ENCODE results near the gene KRIT1.
"Not testable (repeated sequence)": the region's sequence is repeated elsewhere in the genome, so short reads cannot be mapped to it uniquely, and the experiment has no call there.

KRIT1 gene

DNA sequence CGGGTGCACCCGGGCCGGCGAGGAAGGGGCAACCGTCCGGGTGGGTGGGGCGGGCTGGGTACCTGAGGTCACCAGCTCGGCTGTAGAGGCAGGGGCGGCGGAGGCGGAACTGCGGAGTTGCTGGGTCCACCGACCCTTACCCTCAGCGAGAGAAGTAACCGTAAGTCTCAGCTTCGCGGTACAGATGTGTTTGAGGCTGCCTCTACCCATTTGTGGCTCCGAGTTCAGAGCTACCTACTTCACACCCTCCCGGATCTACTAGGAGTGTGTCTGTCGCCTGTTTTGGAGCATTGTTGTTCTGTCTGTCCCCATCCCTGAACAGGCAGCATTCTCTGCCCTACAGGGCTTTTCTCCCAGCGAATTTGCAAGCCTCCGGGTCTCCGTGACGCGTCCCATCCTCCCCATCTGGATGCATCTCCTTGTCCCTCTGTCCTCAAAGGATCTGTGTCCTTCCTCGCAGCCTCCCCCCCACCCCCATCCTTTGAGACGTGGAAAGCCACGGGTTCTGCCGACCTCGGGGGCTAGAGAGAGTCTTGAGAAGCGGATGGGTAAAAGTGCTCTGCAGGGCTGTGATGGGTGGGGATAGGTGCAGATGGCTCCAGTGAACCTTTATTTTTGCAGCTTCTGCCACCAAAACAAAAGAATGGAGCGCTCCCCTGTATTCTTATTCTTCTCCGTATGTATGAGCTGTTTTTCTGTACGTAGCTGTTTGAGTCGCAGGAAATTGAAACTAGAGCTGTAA lies 817 bp upstream of the KRIT1 start:
- no peak for FAIRE-seq

DNA sequence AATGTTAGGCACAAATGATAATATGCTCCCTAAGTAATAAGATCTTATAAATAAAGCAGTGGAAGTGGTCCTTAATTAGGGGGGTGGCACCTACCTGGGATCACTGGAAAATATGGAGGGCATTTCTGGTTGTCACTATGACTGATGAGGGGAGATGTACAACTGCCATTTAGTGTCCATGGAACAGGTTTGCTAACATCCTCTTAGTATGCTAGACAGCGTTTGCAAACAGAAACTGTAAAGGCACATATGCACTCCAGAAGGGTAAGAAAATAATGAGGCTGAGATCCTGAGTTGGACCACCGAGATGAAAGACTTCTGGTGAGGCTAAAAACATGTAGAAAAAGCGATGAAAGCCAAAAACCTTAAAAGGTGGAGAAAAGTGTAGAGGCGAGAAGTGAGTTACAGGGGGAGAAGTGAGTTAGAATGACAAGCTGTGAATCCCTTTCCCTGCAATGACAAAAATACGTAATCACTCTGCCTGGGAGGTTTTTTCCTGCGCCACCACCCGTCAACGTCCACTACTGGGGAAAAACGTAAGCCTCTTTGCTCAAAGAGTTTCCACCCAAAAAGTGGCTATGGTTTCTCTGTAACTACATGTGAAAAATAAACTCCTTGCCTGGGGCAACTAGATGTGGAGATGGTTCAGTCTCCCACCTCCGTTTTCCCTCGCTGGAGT lies 767 bp downstream of the KRIT1 start:
- no peak for FAIRE-seq

DNA sequence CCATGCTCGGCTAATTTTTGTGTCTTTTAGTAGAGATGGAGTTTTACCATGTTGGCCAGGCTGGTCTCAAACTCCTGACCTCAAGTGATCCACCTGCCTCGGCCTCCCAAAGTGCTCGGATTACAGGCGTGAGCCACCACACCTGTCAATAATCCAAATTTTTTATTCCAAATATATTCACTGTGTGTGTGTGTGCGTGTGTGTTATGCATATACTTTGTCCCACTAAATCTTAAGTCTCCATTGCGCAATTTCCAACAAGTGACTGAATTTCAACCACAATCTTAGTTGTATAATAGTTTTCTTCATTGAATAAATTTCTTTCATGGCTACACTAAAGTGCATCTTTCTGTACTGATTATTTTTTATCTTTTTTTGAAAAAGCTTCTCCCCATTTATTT lies 2.7 kb downstream of the KRIT1 start:
- FAIRE-seq: no peak

DNA sequence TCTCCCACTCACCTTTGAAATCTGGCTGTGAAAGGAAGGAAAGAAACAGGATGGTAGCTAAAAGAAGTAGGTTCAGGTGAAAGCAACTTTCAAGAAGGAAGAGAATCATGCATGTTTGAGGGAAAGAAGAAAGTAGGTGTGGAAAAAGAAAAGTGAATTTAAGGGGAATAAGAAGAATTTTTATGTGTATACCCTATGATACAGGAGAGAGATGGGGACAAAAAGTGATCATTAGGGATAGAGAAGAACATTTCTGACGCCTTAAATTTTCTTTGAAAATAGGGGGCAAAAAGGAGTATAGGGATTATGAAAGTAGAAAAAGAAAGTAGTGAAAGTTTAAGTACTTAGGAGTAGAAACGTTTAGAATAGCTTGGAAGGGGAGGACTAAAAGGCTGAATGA lies 15.2 kb downstream of the KRIT1 start:
- FAIRE-seq: no peak

DNA sequence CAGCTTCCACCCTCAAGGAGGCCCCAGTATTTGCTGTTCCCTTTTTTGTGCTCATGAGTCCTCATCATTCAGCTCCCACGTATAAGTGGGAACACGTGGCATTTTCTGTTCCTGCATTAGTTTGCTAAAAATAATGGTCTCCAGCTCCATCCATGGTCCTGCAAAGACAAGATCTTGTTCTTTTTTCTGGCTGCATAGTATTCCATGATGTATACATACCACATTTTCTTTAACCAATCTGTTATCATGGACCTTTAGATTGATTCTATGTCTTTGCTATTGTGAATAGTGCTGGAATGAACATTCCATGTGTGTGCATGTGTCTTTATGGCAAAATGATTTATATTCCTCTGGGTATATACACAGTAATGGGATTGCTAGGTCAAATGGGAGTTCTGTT lies 17.0 kb downstream of the KRIT1 start:
- FAIRE-seq: no peak

DNA sequence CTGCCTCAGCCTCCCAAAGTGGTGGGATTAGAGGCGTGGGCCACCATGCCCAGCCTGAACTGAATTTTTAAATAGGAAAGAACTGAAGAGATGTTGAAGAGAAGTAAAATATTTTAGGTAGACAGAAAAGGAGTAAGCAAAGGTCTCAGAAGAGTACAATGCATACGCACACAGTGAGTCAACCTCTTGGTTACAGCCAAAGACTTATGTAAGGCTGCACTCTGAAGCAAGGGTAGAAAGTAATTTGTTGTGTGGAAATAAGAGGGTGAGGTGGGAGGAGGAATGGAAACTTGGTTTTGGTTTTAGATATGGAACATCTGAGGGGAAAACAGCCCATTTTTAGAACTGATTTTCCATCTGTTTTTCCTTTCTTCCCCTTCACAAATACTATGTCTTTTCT lies 17.6 kb downstream of the KRIT1 start:
- FAIRE-seq: no peak

DNA sequence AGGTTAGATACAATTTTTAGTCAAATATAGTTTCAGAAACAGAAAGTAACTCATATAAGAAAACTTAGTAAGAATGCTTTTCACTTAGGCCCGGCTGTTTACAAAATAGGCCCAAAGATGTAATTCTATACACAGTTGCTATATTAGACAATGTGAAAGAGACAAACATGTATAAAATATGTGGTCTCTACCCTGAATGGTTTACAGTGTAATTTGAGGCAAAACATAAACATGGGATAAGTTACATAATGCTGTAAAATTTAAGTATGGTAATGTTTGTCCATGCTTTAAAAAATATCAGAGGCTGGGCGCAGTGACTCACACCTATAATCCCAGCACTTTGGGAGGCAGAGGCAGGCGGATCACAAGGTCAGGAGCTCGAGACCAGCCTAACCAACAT lies 18.7 kb downstream of the KRIT1 start:
- no peak for FAIRE-seq

DNA sequence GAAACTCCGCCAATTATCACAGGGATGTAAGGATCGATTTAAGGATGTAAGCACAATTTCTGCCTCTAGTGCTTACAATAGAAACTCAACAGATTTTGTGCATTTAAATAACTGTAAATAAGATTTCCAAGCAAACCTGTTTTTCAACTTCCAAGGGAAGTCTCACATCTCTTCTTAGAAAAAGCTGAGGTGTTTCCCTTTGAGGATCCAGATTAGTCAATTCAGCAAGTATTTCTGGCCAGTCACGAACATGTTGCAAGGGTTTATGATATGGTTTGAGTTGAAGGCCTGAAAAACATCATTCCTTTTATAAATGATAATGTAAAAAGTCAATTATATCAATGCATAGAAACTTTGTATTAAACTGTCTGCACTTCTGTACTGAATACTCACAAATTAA lies 23.9 kb downstream of the KRIT1 start:
- FAIRE-seq: no peak

DNA sequence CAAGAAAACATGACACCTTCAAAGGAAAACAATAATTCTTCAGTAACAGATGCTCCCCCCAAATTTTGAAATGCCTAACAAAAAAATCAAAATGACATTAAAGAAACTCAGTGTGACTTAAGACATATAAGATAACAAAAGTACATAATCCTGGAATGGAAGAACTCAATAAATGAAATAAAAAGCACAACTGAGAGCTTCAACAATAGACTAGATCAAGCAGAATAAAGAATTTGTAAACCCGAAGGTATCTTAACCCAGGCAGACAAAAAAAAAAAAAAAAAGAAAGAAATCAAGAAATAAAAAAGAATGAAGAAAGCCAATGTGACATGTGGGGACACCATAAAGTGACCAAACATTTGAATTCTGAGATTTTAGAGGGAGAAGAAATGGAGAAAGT lies 39.0 kb downstream of the KRIT1 start:
- FAIRE-seq: no peak

DNA sequence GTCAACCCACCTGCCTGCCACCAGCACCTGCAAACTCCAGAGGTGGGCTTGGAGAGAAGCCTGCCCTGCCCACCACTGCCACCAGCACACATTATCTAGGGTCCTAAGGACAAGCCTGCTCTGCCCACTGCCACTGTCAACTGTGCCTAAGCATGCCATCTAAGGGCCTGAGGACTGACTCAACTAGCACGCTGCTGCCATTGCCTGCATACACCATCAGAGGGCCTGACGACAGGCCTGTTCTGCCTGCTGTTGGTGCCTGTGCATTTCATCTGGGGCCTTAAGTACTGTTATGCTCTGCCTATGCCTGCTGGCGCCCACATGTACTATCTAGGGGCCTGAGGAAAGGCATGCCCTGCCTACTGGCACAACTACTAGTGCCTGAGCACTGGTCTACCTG lies 39.7 kb downstream of the KRIT1 start:
- FAIRE-seq: no peak

DNA sequence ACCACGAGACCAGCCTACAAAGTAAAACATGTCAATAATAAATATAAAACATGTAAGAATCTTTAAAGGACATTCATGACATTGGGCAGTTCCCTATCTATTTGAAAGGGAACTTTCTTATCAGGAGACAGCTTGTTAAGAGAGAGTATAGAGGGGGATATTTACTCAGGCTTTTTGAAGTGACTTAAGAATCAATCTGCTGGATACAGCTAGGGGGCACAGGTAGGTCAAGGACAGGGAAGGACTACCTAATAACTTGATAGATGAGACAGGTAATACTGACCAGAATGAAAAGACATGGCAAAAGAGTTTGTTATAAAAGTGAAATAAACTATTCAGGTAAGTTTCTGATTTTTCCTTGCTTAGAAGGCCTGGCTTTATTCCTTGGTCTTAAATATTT lies 44.9 kb downstream of the KRIT1 start:
- FAIRE-seq: no peak

DNA sequence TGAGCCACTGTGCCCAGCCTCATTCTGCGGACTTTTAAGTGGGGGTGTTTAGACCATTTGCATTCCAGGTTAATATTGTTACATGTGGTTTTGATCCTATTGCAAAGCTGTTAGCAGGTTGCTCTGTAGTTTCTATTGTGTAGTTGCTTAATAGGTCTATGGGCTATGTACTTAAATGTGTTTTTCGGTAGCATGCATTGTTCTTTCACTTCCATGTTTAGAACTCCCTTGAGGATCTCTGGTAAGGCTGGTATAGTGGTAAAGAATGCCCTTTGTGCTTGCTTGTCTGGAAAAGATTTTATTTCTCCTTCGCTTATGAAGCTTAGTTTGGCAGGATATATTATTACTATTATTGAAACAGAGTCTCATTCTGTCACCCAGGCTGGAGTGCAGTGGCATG lies 53.4 kb downstream of the KRIT1 start:
- no peak for FAIRE-seq

DNA sequence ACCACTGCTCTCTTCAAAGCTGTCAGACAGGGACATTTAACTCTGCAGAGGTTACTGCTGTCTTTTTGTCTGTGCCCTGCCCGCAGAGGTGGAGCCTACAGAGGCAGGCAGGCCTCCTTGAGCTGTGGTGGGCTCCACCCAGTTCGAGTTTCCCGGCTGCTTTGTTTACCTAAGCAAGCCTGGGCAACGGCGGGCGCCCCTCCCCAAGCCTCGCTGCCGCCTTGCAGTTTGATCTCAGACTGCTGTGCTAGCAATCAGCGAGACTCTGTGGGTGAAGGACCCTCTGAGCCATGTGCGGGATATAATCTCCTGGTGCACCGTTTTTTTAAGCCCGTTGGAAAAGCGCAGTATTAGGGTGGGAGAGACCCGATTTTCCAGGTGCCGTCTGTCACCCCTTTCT lies 56.5 kb downstream of the KRIT1 start:
- not testable (repeated sequence) for FAIRE-seq

DNA sequence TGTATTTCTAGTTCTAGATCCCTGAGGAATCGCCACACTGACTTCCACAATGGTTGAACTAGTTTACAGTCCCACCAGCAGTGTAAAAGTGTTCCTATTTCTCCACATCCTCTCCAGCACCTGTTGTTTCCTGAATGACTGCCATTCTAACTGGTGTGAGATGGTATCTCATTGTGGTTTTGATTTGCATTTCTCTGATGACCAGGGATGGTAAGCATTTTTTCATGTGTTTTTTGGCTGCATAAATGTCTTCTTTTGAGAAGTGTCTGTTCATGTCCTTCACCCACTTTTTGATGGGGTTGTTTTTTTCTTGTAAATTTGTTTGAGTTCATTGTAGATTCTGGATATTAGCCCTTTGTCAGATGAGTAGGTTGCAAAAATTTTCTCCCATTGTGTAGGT lies 61.4 kb downstream of the KRIT1 start:
- not testable (repeated sequence) for FAIRE-seq

DNA sequence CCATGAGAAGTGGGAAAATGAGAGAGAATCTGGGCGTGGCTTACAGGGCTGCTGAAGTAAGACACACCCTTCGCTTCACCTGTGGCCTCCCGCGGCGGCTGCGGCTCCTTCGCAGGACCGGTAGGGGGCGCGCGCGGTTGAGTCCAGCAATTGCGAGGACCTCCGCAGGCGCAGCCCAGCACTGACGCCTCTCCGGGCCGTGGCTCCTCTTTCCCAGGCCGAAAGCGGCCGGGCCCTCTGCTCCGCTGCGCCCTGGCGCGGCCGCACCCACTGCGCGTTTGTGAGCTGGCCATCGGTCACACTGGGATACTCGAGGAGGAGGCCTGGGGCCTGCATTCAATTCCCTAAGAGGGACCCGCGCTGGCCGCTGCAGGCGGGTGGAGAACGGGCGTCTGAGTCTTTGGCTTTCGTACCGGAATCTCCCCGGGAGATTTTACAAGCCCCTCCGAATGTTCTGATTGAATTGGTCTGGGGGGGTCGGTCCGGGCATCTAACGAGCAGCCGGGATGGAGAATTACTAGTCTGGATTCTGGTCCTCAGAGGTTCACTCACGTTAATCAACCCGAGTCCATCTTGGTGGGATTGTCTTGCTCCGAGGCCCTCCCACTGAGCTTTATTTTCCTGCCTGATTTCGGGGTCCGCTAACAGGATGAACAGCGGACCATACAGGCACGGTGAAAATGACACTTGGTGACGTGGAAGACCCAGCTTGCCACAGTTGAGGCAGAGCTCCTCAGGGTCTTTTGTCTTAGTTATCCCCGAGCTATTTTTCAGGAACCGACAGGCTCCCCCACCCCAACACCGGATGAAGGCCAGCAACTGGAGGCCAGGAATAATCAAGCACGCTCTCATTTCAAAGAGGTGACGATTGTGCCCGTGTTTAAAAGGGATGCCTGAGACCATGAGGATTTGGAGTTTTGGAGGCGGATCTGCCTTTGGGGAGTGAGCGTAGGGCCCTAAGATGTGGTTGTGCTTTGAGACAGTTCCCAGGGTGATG lies 66.5 kb downstream of the KRIT1 start, which contains the start of gene LRRD1:
Gene LRRD1, minus strand, starts transcription at position 215 of the 997 bp plus-strand sequence. CDS start 13,940 bp downstream, outside the sequence.
- FAIRE-seq: no peak

DNA sequence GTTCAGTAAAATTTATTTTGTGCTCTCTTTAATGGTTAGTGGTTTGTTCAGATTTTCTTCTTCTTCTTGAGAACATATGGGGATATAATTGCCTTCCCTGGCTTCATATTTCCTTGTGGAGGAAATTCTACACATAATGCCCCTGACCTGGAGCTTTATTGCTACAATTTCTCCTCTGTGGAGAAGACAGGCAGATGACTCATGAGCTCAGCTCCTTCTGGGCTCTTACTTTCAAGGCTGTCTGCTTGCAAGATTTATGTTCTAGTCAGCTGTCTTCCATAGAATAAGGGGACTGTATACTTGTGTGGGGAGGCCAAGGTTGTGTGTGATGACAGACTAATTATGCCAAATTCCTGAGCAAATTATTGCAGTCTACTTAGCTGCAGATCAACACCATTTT lies 68.4 kb downstream of the KRIT1 start:
- no peak for FAIRE-seq

DNA sequence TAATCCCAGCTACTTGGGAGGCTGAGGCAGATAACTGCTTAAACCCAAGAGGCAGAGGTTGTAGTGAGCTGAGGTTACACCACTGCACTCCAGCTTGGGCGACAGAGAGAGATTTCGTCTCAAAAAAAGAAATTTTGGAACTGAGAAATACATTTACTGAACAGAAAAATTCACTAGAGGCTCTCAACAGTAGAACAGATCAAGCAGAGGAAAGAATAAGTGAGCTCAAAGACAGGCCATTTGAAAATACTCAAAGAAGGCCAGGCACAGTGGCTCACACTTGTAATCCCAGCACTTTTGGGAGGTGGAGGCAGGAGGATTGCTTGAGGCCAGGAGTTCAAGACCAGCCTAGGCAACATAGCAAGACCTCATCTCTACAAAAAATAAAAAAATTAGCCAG lies 76.2 kb downstream of the KRIT1 start:
- not testable (repeated sequence) for FAIRE-seq

DNA sequence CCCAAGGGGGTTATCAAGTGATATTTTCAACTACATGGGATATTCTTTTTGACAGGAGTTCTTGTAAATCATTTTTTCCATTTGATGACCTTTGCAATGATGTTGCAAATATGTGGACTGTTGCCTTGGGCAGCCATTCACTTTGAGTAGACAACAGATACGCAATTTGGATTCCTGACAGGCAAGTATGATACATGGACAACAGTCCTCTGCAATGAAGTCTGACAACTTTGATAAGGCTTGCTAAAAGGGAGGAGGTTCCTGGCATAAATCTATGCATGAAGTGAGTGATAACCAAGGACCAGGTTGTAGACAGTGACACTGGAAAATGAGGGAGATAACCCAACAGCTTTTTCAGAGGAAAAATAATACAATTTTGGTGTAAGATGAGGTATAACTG lies 84.4 kb downstream of the KRIT1 start:
- no peak for FAIRE-seq

DNA sequence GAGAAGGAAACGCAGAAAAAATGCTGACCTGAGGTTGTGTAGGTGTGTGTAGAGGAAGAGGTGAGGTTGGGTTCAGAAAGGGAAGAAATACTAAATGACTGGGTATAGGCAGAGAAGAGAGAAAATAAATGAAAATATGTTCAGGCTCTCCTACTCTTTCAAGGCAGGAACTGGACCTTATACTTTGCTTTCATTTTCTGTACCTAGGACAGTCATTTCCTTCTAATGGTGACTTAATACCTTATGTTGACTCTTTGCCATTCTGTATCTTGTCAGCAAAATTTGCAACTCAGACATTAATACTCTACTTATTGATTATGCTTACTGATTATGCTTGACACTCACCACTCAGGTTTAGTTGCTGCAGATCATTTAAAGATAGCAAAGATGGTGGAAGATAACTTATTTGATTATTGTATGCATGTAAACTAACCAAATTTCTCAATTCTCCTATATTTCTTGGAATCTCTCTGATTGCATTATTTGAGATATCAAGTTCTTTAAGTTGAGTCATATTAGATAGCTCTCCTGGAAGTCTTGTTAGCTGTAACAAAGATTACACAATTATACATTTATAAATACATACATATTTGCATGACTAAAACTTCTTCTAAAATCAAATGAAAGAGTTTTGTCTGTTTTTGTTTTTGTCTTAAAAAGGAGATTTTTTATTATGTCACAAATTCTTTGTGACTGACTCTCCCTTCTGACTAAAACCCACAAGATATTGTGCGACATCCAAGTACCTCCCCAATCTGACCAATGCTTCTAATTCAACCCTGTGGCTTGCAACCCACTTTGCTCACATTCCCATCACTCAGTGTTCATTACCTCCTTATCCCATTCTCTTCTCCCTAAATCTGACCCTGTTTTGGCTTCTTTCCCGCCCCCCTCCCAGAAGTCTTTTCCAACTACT lies 86.8 kb downstream of the KRIT1 start:
- no peak for FAIRE-seq

DNA sequence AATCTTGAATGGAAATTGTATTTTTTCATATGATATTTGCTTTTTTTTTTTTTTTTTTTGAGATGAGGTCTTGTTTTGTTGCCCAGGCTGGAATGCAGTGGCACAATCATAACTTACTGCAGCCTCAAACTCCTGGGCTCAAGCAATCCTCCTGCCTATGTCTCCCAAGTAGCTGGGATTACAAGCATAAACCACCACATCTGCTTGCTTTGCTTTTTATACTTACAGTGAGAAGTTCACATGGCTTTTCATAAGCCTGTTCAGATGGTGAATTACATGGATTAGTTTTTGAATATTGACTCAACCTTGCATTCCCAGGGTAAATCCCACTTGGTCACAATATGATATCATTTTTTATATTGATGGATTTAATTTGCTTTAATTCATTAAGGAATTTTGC lies 88.7 kb downstream of the KRIT1 start:
- FAIRE-seq: no peak

DNA sequence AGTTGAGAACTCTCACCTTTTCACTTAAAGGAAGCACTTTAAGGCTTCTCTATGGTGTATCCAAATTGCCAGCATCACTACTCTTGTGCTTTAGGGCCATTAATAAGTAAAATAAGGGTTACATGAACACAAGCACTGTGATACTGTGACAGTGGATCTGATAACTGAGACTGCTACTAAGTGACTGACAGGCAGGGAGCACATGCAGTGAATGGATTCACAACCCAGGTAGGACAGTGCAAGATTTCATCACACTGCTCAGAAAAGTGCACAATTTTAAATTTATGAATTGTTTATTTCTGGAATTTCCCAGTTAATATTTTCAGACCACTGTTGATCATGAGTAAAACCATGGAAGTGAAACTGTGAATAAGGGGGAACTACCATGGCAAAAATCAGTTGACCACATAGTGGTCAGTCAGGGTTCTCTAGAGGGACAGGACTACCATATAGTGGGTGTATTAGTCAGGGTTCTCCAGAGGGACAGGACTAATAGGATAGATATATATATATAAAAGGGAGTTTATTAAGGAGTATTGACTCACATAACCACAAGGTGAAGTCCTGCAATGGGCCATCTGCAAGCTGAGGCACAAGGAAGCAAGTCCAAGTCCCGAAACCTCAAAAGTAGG lies 90.5 kb downstream of the KRIT1 start:
- FAIRE-seq: no peak
